Measurements from ENCODE around the gene BEST3. TPM values are rescaled to one million over a fixed set of nuclear protein-coding genes. Genes with fewer than 3 reads are reported as not detected.

Gene BEST3
- total RNA-seq, 4 donors from 2014 or later = not detected

DNA sequence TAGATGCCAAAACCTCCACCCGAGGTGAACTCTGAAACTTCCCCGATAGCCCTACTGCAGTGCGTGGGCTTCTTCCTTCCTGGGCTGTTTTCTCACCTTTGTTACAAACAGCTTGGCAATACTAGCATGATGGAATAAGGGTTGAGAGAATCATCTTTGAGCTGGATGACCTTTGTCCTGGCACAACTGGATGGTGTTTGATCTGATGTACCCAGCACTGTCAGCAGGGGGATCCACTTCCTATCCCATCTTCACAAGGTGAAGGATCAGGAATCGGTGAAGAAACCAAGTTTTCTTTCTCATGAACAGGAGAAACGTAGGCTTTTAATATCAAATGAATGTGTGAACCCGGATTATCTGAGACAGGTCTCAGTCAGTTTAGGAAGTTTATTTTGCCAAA is 68.9 kb downstream of the BEST3 start:
- TF ChIP-seq, protein P1, sequence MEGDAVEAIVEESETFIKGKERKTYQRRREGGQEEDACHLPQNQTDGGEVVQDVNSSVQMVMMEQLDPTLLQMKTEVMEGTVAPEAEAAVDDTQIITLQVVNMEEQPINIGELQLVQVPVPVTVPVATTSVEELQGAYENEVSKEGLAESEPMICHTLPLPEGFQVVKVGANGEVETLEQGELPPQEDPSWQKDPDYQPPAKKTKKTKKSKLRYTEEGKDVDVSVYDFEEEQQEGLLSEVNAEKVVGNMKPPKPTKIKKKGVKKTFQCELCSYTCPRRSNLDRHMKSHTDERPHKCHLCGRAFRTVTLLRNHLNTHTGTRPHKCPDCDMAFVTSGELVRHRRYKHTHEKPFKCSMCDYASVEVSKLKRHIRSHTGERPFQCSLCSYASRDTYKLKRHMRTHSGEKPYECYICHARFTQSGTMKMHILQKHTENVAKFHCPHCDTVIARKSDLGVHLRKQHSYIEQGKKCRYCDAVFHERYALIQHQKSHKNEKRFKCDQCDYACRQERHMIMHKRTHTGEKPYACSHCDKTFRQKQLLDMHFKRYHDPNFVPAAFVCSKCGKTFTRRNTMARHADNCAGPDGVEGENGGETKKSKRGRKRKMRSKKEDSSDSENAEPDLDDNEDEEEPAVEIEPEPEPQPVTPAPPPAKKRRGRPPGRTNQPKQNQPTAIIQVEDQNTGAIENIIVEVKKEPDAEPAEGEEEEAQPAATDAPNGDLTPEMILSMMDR (IDR thresholded peaks at IDR 0.05; ENCODE audit: low read depth) = no peak

DNA sequence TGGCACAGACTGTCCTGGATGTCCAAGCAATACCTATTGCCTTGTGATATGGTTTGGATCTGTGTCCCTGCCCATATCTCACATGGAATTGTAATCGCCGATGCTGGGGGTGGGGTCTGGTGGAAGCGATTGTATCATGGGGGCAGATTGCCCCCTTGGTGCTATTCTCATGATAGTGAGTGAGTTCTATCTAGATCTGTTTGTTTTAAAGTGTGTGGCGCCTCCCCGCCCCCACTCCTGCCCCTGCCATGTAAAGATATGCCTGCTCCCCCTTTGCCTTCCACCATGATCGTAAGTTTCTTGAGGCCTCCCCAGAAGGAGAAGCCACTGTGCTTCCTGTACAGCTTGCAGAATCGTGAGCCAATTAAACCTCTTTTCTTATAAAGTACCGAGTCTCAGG is 71.6 kb downstream of the BEST3 start:
- TF ChIP-seq, protein P1 (IDR thresholded peaks at IDR 0.05; ENCODE audit: low read depth) = no peak

DNA sequence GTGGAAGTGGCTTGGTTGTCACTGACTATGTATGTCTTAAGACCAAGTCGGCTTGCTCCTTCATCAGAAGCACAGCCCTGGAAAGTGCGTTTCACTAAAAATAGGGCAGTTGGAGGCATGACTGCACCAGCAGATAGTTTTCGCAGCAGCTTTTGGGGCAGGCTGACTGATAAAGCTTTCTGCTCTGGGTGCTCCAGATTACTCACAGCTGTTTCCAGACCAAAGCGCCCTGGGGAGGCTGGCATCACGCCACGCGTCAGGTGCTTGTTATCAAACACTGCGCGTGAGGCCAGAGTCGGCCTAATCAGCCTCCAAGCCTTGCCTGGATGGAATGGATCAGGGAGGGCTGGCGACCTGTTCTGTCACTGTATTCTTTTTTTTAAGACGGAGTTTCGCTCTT is 75.1 kb downstream of the BEST3 start:
- TF ChIP-seq, protein P1 (IDR thresholded peaks at IDR 0.05; ENCODE audit: low read depth) = no peak

DNA sequence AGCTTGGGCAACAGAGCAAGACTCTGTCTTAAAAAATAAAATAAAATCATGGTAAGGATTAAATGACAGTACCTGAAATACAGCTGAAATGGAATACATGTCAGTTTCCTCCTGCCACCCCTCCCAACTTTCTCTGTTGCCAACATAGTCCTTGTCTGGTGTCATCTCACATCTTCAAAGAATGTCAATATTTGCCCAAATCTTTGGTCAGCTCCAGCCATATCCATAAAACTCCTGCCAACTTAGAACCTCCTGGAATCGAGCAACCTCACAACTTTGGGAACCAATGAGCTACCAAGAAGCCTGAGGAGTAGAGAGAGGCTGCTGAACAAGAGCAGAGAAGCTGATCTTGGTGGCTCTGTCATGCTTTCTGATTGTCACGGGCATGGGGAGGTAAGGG is 77.6 kb downstream of the BEST3 start:
- TF ChIP-seq, protein P1 (IDR thresholded peaks at IDR 0.05; ENCODE audit: low read depth) = no peak

DNA sequence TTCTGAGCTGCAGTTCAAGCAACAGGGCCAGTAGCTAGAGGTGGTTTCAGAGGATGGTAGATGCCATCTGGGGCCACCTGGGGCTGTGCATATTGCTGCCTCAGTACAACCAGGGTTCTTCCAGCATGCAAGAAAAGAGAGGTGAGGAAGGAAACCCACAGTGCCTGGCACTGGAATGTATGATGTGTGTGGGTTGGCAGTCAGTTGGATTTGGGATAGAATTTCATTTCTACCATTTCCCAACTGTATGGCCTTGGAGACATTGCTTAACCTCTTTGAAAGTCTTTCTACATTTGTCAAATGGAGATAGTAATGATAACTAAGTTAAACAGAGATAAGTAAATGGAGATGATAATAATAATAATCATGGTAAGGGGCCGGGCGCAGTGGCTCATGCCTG is 78.2 kb downstream of the BEST3 start:
- TF ChIP-seq, protein P1 (IDR thresholded peaks at IDR 0.05; ENCODE audit: low read depth) = no peak

DNA sequence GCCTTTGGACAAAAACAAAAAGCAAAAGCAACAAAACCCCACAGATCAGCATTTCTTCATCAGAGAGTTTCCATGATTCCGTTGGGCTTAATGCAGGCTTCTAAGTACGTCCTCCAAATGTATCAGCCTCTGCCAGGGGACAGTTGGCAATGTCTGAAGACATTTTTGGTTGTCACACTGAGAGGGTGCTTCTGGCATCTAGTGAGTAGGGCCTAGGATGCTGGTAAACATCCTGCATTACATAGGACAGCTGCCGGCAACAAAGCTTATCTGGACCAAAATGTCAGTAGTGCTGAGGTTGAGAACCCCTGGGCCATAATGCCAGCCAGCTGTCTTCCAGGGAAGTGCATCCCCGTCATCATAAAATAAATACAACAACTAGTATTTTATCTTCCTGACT is 79.0 kb downstream of the BEST3 start:
- TF ChIP-seq, protein P1 (IDR thresholded peaks at IDR 0.05; ENCODE audit: low read depth) = no peak

DNA sequence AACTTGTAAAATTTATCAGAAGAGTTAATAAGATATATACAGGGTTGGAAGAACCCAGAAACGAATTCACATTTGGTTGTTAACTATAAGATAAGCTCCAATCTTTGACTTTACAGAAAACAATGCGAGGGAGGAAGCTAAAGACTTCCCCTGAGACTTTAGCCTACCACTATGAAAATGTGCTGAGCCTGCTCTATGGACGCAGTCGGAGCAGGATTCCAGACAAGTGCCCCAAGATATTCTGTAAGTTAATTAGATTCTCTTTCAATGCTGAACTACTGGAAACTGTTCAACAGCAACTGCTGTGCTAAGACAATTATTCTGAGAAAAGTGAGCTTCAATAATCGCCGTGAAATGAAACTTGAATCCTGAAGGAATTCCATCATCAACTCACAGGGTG is 80.1 kb downstream of the BEST3 start:
- TF ChIP-seq, protein P1 (IDR thresholded peaks at IDR 0.05; ENCODE audit: low read depth) = no peak

Measured in subcutaneous adipose tissue (tissue), 4 donors.